GM06990 (cell line): Measurements from ENCODE around the gene TMEM229B.

Experiments
- DNase-seq: peaks from one replicate; pipeline ENCODE4 v3.0.0-alpha.2; 2011; ENCODE audit not compliant: insufficient read length; ENCODE audit errors: extremely low read depth
- H3K27me3 ChIP-seq: replicated peaks from 2 replicates; pipeline ENCODE4 v1.6.0; 2011; ENCODE audit warnings: low read length; ENCODE audit not compliant: control insufficient read depth, insufficient read depth
- H3K36me3 ChIP-seq: 2 replicates; pipeline ENCODE4 v1.5.1; 2011; ENCODE audit warnings: low read length; ENCODE audit not compliant: control insufficient read depth, insufficient read depth
- H3K4me3 ChIP-seq: replicated peaks from 2 replicates; pipeline ENCODE4 v1.5.1; 2011; ENCODE audit warnings: low read depth, mild to moderate bottlenecking, control low read depth, low read length
- CTCF ChIP-seq: IDR thresholded peaks from 2 replicates; pipeline ENCODE4 v1.5.1; 2011; ENCODE audit warnings: low read length, control low read depth, mild to moderate bottlenecking, inconsistent platforms; ENCODE audit not compliant: insufficient read depth, poor library complexity, severe bottlenecking

Gene TMEM229B

GRCh38 chr14:67526181-67526580 is 37.7 kb upstream of the TMEM229B start:
- Histone ChIP-seq H3K36me3 (no peaks in the 10 kb centered on the region), H3K27me3 (peaks cover 3% of the 10 kb centered on the region), H3K4me3 (no peak overlapping the region)
- DNase-seq, result no peak
- TF ChIP-seq CTCF, result no peak

DNA sequence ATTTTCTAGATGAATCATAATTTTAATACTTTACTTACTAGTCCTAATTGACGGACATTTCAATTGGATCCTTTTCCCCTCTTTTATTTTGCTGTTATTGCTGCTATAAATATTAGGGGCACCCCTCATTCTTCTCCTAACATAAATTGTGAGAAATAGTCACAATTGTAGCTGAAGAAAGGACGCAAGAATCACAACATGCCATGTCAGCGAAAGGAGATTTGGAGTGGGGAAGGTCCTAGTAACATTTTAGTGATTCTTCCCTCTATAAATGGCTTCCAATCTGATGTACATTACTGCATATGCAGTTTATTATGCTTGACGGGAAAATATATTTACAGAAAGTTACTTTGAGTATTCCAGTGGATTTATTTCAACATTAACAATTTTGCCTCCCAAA is 36.9 kb upstream of the TMEM229B start:
- H3K27me3 ChIP-seq, result peaks cover 3% of the 10 kb centered on the region

GRCh38 chr14:67524634-67524963 is 36.1 kb upstream of the TMEM229B start:
- H3K27me3 ChIP-seq, result peaks cover 3% of the 10 kb centered on the region
- no peak for TF ChIP-seq CTCF
- no peak overlapping the region for H3K4me3 ChIP-seq
- DNase-seq, result no peak
- no peaks in the 10 kb centered on the region for H3K36me3 ChIP-seq

More for the DNA sequence above, 36.9 kb upstream of the TMEM229B start:
- H3K36me3 ChIP-seq, result no peaks in the 10 kb centered on the region
- DNase-seq, result no peak
- TF ChIP-seq CTCF, result no peak
- H3K4me3 ChIP-seq, result no peak overlapping the region

GRCh38 chr14:67523764-67524633 is 35.5 kb upstream of the TMEM229B start:
- H3K27me3 ChIP-seq, result peaks cover 2% of the 10 kb centered on the region; the same call in 1 of the 2 replicates
- no peak for DNase-seq
- no peak for TF ChIP-seq CTCF
- H3K4me3 ChIP-seq, result no peak overlapping the region
- H3K36me3 ChIP-seq, result no peaks in the 10 kb centered on the region

DNA sequence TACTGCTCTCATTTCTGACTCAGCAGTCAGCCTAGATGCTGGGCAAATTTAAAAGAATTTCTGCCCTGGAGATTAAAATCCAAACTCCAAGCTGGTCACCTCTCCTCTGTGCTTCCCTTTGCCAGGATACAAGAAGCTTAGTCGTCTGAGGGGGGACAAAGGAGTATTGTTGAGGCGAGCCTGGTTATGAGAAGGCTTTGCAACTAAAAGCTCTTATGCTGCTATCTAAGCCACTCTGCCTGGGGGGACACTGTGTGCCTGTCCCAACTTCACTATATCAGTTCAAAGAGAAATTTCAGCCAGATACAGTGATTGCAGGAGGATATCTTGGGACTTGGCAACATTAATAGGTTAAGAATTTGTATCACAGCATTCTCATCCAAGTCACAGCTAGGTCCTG is 33.7 kb upstream of the TMEM229B start:
- H3K27me3 ChIP-seq, result peaks cover 2% of the 10 kb centered on the region
- H3K4me3 ChIP-seq, result no peak overlapping the region
- no peaks in the 10 kb centered on the region for H3K36me3 ChIP-seq
- no peak for DNase-seq
- TF ChIP-seq CTCF, result no peak
